PC-3 (cell line): Measurements from ENCODE around the gene RASSF5.

ENCODE experiments used
- EZH2phosphoT487 ChIP-seq: fragments of 300-600 bp; sonication (generic); IDR thresholded peaks from 2 replicates; pipeline ENCODE4 v1.6.1; 2018; ENCODE audit warnings: mild to moderate bottlenecking, antibody characterized with exemption, low read length, borderline replicate concordance
- TF ChIP-seq, protein P1 (sequence below): fragments of 300-600 bp; sonication (generic); conservative IDR thresholded peaks from 2 replicates; pipeline ENCODE4 v1.5.1; 2017; ENCODE audit warnings: antibody characterized with exemption, low read depth, mild to moderate bottlenecking, low read length

DNA sequence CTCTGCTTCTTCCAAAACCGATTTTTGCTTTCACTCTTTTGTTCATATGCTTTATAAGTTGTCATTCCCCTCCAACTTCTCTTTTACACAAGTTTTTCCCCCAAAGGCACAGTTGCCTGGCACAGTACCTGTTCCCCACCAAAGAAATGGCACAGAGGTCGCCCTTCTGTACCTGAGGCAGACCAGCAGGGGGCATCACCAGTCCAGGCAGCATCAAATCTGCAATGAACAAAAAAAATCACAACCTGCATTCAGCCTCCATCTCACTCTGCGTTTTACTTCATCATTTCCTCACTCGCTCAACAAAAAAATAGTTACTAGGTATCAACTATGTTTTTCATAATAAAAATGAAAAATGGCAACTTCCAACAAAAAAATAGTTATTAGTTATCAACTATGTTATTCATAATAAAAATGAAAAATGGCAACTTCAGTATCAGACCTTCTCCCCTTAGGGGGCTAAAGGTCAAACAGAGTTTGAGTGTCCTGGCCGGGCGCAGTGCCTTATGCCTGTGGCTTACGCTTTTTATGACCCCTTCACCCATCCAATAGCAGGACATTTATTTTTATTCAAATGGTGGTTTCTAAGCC lies 100.9 kb downstream of the RASSF5 start:
- TF ChIP-seq, protein P1, sequence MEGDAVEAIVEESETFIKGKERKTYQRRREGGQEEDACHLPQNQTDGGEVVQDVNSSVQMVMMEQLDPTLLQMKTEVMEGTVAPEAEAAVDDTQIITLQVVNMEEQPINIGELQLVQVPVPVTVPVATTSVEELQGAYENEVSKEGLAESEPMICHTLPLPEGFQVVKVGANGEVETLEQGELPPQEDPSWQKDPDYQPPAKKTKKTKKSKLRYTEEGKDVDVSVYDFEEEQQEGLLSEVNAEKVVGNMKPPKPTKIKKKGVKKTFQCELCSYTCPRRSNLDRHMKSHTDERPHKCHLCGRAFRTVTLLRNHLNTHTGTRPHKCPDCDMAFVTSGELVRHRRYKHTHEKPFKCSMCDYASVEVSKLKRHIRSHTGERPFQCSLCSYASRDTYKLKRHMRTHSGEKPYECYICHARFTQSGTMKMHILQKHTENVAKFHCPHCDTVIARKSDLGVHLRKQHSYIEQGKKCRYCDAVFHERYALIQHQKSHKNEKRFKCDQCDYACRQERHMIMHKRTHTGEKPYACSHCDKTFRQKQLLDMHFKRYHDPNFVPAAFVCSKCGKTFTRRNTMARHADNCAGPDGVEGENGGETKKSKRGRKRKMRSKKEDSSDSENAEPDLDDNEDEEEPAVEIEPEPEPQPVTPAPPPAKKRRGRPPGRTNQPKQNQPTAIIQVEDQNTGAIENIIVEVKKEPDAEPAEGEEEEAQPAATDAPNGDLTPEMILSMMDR = peak; percentile 99
- no peak for TF ChIP-seq EZH2phosphoT487
